NCI-H345 (cell line): ENCODE measurements around the gene ZNHIT2.
A peak's percentile ranks its signal among the peaks of the same experiment; 100 is the strongest.

Experiments
- DNase-seq: peaks from one replicate; lab custom pipeline; 2025; lab: John Stamatoyannopoulos, UW

Gene ZNHIT2

GRCh38 chr11:65071907-65072630 is 45.4 kb downstream of the ZNHIT2 start:
- no peak for DNase-seq

- DNase-seq: no peak
Observed at GRCh38 chr11:65069217-65069616, 48.3 kb downstream of the ZNHIT2 start.

- no peak for DNase-seq
Observed at GRCh38 chr11:65067446-65067845, 50.1 kb downstream of the ZNHIT2 start.

- DNase-seq: peak; percentile 85
Observed at GRCh38 chr11:65066805-65067291, 50.7 kb downstream of the ZNHIT2 start.
